HepG2 (cell line): Measurements from ENCODE around the gene P2RX2. TPM values are rescaled to one million over a fixed set of nuclear protein-coding genes. Genes with fewer than 3 reads are reported as not detected.
A peak's percentile ranks its signal among the peaks of the same experiment; 100 is the strongest.

Source experiments
- ATAC-seq: fragments of 200-7000 bp; cut with Tn5 transposase; 3 replicates; pipeline ENCODE4 v1.9.1; 2020; ENCODE audit warnings: mild to moderate bottlenecking, moderate library complexity
- BruUV-seq: library from RNA; stranded (reverse); fragments of 400-500 nt; replicated peaks from 2 replicates; lab custom pipeline; 2021; lab: Mats Ljungman, UMichigan
- CTCF ChIA-PET: fragments of 300-600 bp; formaldehyde crosslinking; extraction: SDS; loops from one replicate; lab custom pipeline; 2021; ENCODE audit warnings: low total read pairs, inconsistent platforms, low intra/inter-chr PET ratio; lab: Yijun Ruan, JAX
- POLR2A ChIA-PET: fragments of 350-600 bp; sonication (Branson Sonifier 250); formaldehyde crosslinking; loops from one replicate; lab custom pipeline; 2020; ENCODE audit warnings: antibody characterized with exemption, inconsistent platforms; lab: Yijun Ruan, JAX
- DNase-seq: peaks from one replicate; pipeline ENCODE4 v3.0.0-alpha.2; 2015; ENCODE audit warnings: low spot score
- FAIRE-seq: peaks from 3 replicates; lab custom pipeline; 2011; peaks lifted over from hg19 to GRCh38; lab: Jason Lieb, UNC
- H2AFZ ChIP-seq: one replicate; pipeline ENCODE4 v1.6.1; 2011; ENCODE audit warnings: low read length, inconsistent platforms
- H3K27ac ChIP-seq: fragments of 300-600 bp; 3 replicates; pipeline ENCODE4 v1.8.0; 2011; ENCODE audit warnings: mixed run types, mild to moderate bottlenecking, mixed read lengths, low read length, inconsistent platforms; ENCODE audit not compliant: insufficient read depth; ENCODE audit errors: extremely low read length
- H3K27me3 ChIP-seq, 2 experiments: fragments of 200-600 bp in 1 of 2; 2 replicates in 1 of 2; 3 replicates in 1 of 2; pipeline versions ENCODE4 v1.6.0 to v1.8.0; 2011; ENCODE audit warnings: low read length in 2 of 2, mild to moderate bottlenecking in 2 of 2, moderate library complexity in 2 of 2, inconsistent platforms in 1 of 2; ENCODE audit not compliant: insufficient read depth in 2 of 2, control insufficient read depth in 1 of 2
- H3K36me3 ChIP-seq, 2 experiments: fragments of 200-600 bp in 1 of 2; replicated peaks in 1 of 2; 2 replicates in 1 of 2; 3 replicates in 1 of 2; pipeline versions ENCODE4 v1.5.1 to v1.8.0; 2011; ENCODE audit warnings: low read length in 2 of 2, inconsistent platforms in 1 of 2; ENCODE audit not compliant: insufficient read depth in 2 of 2, control insufficient read depth in 1 of 2
- H3K4me1 ChIP-seq: 2 replicates; pipeline ENCODE4 v1.5.1; 2012; ENCODE audit warnings: low read length, inconsistent platforms; ENCODE audit not compliant: insufficient read depth
- H3K4me2 ChIP-seq: 2 replicates; pipeline ENCODE4 v1.6.0; 2011; ENCODE audit warnings: low read depth, low read length, inconsistent platforms
- H3K4me3 ChIP-seq, 3 experiments: fragments of 200-600 bp in 1 of 3; sonication (generic), shearing (Covaris generic) in 1 of 3; replicated peaks in 1 of 3; 2 replicates each; pipeline ENCODE4 v1.5.1; 2011 to 2016; ENCODE audit warnings: low read length in 3 of 3, inconsistent platforms in 2 of 3, low read depth in 2 of 3, mild to moderate bottlenecking in 2 of 3, control low read depth in 1 of 3, mixed read lengths in 1 of 3; ENCODE audit not compliant: insufficient read depth in 1 of 3
- H3K79me2 ChIP-seq: one replicate; pipeline ENCODE4 v1.6.1; 2011; ENCODE audit warnings: low read length, inconsistent platforms; ENCODE audit not compliant: insufficient read depth
- H3K9ac ChIP-seq: 2 replicates; pipeline ENCODE4 v1.6.0; 2011; ENCODE audit warnings: mild to moderate bottlenecking, low read depth, low read length, inconsistent platforms; ENCODE audit not compliant: insufficient read depth
- H3K9me3 ChIP-seq: 2 replicates; pipeline ENCODE4 v1.5.1; 2012; ENCODE audit warnings: mild to moderate bottlenecking, low read length
- H4K20me1 ChIP-seq: 2 replicates; pipeline ENCODE4 v1.6.0; 2011; ENCODE audit warnings: inconsistent platforms, mild to moderate bottlenecking, low read length, moderate library complexity; ENCODE audit not compliant: insufficient read depth
- ELF3 ChIP-seq: IDR thresholded peaks from 2 replicates; pipeline ENCODE4 v1.6.1; 2016; ENCODE audit warnings: missing genetic modification reagents, missing compliant biosample characterization
- HNRNPL ChIP-seq: fragments of 200-400 bp; formaldehyde crosslinking; IDR thresholded peaks from 2 replicates; pipeline ENCODE4 v1.6.1; 2017; ENCODE audit warnings: mild to moderate bottlenecking, low read depth, low read length
- MTF2 ChIP-seq: sonication (generic); formaldehyde crosslinking; IDR thresholded peaks from 2 replicates; pipeline ENCODE4 v1.5.0; 2020; ENCODE audit warnings: missing genetic modification reagents, borderline replicate concordance
- SALL2 ChIP-seq: sonication (generic); formaldehyde crosslinking; IDR thresholded peaks from 2 replicates; pipeline ENCODE4 v1.8.1; 2023; ENCODE audit warnings: mild to moderate bottlenecking, missing genetic modification reagents, inconsistent platforms
- SP2 ChIP-seq: sonication (generic); formaldehyde crosslinking; IDR thresholded peaks from 2 replicates; pipeline ENCODE4 v1.5.1; 2020; ENCODE audit warnings: mild to moderate bottlenecking, missing genetic modification reagents
- SRF ChIP-seq: IDR thresholded peaks from 2 replicates; pipeline ENCODE4 v1.6.1; 2011; ENCODE audit warnings: mild to moderate bottlenecking, low read depth, low read length, moderate library complexity
- THYN1 ChIP-seq: sonication (generic); formaldehyde crosslinking; IDR thresholded peaks from 2 replicates; pipeline ENCODE4 v1.8.1; 2023; ENCODE audit warnings: low read depth, mild to moderate bottlenecking, moderate library complexity, missing genetic modification reagents, borderline replicate concordance
- ZBTB38 ChIP-seq: sonication (generic); formaldehyde crosslinking; IDR thresholded peaks from 2 replicates; pipeline ENCODE4 v1.5.1; 2020; ENCODE audit warnings: mild to moderate bottlenecking, missing genetic modification reagents
- ZNF615 ChIP-seq: sonication (generic); formaldehyde crosslinking; IDR thresholded peaks from 2 replicates; pipeline ENCODE4 v1.5.0; 2020; ENCODE audit warnings: mild to moderate bottlenecking, missing genetic modification reagents, borderline replicate concordance
- ZNF619 ChIP-seq: sonication (generic); formaldehyde crosslinking; IDR thresholded peaks from 2 replicates; pipeline ENCODE4 v1.4.0; 2020; ENCODE audit warnings: mild to moderate bottlenecking, missing genetic modification reagents
- ZNF672 ChIP-seq: sonication (generic); formaldehyde crosslinking; IDR thresholded peaks from 2 replicates; pipeline ENCODE4 v1.8.1; 2022; ENCODE audit warnings: missing genetic modification reagents
- ZNF83 ChIP-seq: sonication (generic); formaldehyde crosslinking; IDR thresholded peaks from 2 replicates; pipeline ENCODE4 v1.4.0; 2020; ENCODE audit warnings: missing genetic modification reagents, mild to moderate bottlenecking, borderline replicate concordance
- WGBS: methylation state at CpG from one replicate; pipeline ENCODE4 v1.1.6; 2017; ENCODE audit warnings: low lambda C conversion rate; 5-methylcytosine and 5-hydroxymethylcytosine counted together
- in situ Hi-C: cut with HindIII; loops from 2 replicates; pipeline ENCODE4 v1.10.0; 2017; ENCODE audit warnings: low pct_unique_long_range_greater_than_20kb; ENCODE audit not compliant: extremely low pct_ligation_motif_present
- intact Hi-C: fragments of 100-400 bp; cut with micrococcal nuclease; formaldehyde crosslinking; loops from one replicate; pipeline ENCODE4 v1.10.0; 2022; ENCODE audit not compliant: unreplicated experiment
- polyA plus RNA-seq, 8 experiments: library from polyadenylated mRNA; depleted of rRNA in 3 of 8; stranded (reverse) in 7 of 8; unstranded in 1 of 8; fragments of >200 nt; fragmentation: Illumina TruSeq in 4 of 8; extraction: Trizol in 4 of 8; gene quantifications; 2 replicates each; pipeline versions ENCODE4 v1.2.1 to v1.2.3, GENCODE V29; 2011 to 2016; ENCODE audit warnings: low read depth in 4 of 8, missing spikeins in 1 of 8, mixed read lengths in 1 of 8; ENCODE audit not compliant: insufficient read depth in 1 of 8
- total RNA-seq, 5 experiments: library from RNA; depleted of rRNA; stranded (reverse); fragments of >200 nt; fragmentation: Illumina TruSeq; extraction: Trizol; gene quantifications; 2 replicates each; pipeline ENCODE4 v1.2.3, GENCODE V29; 2016; ENCODE audit warnings: low read depth in 1 of 5
- TF ChIP-seq, protein P1 (sequence below): sonication (generic); formaldehyde crosslinking; IDR thresholded peaks from 2 replicates; pipeline ENCODE4 v1.4.0; 2020; ENCODE audit warnings: missing genetic modification reagents
- TF ChIP-seq, protein P2 (sequence below): IDR thresholded peaks from 2 replicates; pipeline ENCODE4 v1.6.1; 2016
- TF ChIP-seq, protein P3 (sequence below): sonication (generic); formaldehyde crosslinking; IDR thresholded peaks from 2 replicates; pipeline ENCODE4 v1.9.0; 2022; ENCODE audit warnings: low read depth, missing genetic modification reagents

The P2RX2 gene
- total and polyA plus RNA-seq, 2 of the 13 experiments (the other 11 are each of a cell fraction or from before 2014, with no cell fraction given) = not detected

DNA sequence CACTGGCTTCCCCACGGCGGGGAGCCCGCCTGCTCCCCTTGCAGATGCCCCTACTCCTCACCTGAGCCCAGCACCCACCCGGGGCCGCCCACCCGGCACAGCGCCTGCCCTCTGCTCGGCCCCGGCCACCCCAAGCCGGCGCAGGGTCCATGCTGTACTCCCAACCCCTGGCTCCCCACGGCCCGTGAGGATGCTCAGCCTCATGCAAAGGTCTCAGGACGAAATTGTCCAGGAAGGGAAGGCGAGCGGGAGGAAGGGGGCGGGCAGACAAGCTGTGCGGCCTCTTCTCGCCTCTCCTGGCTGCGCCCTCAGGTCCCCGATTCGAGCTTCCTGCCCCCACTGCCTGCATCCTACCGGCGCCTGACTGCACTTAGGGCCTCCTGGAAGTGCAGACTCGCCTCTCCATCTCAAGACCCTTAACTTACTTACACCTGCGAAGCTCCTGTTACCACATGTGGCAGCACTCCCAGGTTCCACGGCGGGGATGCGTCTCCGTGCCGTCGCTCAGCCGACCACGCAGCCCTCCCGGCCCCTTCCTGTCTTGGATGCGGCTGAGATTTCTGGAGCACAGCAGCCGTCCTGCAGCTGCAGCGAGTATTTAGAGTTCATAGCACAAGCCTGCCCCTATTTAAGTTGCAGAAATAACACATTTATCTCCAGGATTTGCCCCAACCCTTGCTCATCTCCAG is 26.1 kb upstream of the P2RX2 start:
- POLR2A ChIA-PET = no interaction called here

DNA sequence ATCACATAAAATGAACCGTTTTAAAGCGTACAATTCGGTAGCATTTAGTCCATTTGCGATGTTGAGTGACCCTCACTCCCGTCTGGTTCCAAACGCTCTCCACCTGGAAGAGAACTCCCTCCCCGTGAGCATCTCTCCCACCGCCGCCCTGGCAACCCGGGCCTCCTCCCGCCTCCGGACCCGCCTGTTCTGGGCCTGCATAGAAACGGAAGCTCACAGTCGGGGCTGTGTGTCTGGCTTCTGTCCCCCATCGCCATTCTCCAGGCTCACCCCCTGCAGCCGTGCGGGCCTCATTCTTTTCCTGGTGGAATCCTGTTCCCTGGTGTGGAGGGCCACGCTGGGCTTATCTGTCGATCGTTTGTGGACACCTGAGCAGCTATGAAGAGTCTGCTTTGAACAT is 25.5 kb upstream of the P2RX2 start:
- Histone ChIP-seq H3K27ac (no peak overlapping the region), H3K9me3 (no peaks in the 10 kb centered on the region), H4K20me1 (no peaks in the 10 kb centered on the region), H2AFZ (no peak overlapping the region), H3K4me2 (0 out of 2 replicates have a peak overlapping the region, but pooled peaks have one; percentile 60), H3K9ac (no peak overlapping the region), H3K4me1 (peaks cover 13% of the 10 kb centered on the region), H3K27me3 (peaks cover 9 to 58% of the 10 kb centered on the region in 2 experiments; a peak in 4 of 5 replicates), H3K4me3 (no peak overlapping the region), H3K36me3 (no peaks in the 10 kb centered on the region), H3K79me2 (no peaks in the 10 kb centered on the region)
- FAIRE-seq (no peak), ATAC-seq (no peak), DNase-seq (no peak)
- intact Hi-C loops = no loop called here
- WGBS = 62% methylated on average over 21 of the region's 21 CpGs
- ChIA-PET CTCF (no interaction called here), POLR2A (no interaction called here)
- no TSS peak for BruUV-seq
- in situ Hi-C loops = no loop called here
- TF ChIP-seq, protein P1, sequence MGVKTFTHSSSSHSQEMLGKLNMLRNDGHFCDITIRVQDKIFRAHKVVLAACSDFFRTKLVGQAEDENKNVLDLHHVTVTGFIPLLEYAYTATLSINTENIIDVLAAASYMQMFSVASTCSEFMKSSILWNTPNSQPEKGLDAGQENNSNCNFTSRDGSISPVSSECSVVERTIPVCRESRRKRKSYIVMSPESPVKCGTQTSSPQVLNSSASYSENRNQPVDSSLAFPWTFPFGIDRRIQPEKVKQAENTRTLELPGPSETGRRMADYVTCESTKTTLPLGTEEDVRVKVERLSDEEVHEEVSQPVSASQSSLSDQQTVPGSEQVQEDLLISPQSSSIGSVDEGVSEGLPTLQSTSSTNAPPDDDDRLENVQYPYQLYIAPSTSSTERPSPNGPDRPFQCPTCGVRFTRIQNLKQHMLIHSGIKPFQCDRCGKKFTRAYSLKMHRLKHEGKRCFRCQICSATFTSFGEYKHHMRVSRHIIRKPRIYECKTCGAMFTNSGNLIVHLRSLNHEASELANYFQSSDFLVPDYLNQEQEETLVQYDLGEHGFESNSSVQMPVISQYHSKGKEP (CRISPR knock-in tag) = no peak
- TF ChIP-seq ZNF83 (CRISPR knock-in tag) (no peak), ELF3 (no peak), SRF (no peak), ZNF619 (CRISPR knock-in tag) (no peak), ZNF615 (CRISPR knock-in tag) (no peak), SP2 (CRISPR knock-in tag) (no peak), SALL2 (CRISPR knock-in tag) (no peak), ZBTB38 (CRISPR knock-in tag) (no peak), HNRNPL (no peak), THYN1 (CRISPR knock-in tag) (no peak)
- TF ChIP-seq, protein P2, sequence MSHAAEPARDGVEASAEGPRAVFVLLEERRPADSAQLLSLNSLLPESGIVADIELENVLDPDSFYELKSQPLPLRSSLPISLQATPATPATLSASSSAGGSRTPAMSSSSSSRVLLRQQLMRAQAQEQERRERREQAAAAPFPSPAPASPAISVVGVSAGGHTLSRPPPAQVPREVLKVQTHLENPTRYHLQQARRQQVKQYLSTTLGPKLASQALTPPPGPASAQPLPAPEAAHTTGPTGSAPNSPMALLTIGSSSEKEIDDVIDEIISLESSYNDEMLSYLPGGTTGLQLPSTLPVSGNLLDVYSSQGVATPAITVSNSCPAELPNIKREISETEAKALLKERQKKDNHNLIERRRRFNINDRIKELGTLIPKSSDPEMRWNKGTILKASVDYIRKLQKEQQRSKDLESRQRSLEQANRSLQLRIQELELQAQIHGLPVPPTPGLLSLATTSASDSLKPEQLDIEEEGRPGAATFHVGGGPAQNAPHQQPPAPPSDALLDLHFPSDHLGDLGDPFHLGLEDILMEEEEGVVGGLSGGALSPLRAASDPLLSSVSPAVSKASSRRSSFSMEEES (CRISPR knock-in tag) = no peak
- TF ChIP-seq, protein P3, sequence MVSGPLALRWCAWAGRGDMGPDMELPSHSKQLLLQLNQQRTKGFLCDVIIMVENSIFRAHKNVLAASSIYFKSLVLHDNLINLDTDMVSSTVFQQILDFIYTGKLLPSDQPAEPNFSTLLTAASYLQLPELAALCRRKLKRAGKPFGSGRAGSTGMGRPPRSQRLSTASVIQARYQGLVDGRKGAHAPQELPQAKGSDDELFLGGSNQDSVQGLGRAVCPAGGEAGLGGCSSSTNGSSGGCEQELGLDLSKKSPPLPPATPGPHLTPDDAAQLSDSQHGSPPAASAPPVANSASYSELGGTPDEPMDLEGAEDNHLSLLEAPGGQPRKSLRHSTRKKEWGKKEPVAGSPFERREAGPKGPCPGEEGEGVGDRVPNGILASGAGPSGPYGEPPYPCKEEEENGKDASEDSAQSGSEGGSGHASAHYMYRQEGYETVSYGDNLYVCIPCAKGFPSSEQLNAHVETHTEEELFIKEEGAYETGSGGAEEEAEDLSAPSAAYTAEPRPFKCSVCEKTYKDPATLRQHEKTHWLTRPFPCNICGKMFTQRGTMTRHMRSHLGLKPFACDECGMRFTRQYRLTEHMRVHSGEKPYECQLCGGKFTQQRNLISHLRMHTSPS = no peak

More for the DNA sequence above, 26.1 kb upstream of the P2RX2 start:
- H3K9ac ChIP-seq = no peak overlapping the region
- in situ Hi-C loops (no loop called here), intact Hi-C loops (no loop called here)
- DNase-seq = no peak
- peaks cover 9% of the 10 kb centered on the region for H3K4me1 ChIP-seq
- no peak overlapping the region for H3K4me2 ChIP-seq
- no peaks in the 10 kb centered on the region for H3K79me2 ChIP-seq
- WGBS = 57% methylated on average over 38 of the region's 38 CpGs
- no peaks in the 10 kb centered on the region for H3K9me3 ChIP-seq
- H3K36me3 ChIP-seq = no peaks in the 10 kb centered on the region
- no TSS peak for BruUV-seq
- CTCF ChIA-PET = no interaction called here
- no peak overlapping the region for H3K4me3 ChIP-seq
- no peak for ATAC-seq
- H4K20me1 ChIP-seq = no peaks in the 10 kb centered on the region
- no peak for TF ChIP-seq ZNF672 (CRISPR knock-in tag)
- TF ChIP-seq MTF2 (CRISPR knock-in tag) = no peak
- no peak overlapping the region for H3K27ac ChIP-seq
- H3K27me3 ChIP-seq = peaks cover 9 to 55% of the 10 kb centered on the region in 2 experiments; a peak in 4 of 5 replicates
- H2AFZ ChIP-seq = no peak overlapping the region
- no peak for FAIRE-seq
